HG02973 (cell line): Measurements from ENCODE around the gene TSPAN9.

Experiments
- ATAC-seq: cut with Tn5 transposase; IDR thresholded peaks from one replicate; pipeline ENCODE4 v1.9.1; 2021; ENCODE audit warnings: moderate library complexity; ENCODE audit not compliant: unreplicated experiment

TSPAN9 gene

DNA sequence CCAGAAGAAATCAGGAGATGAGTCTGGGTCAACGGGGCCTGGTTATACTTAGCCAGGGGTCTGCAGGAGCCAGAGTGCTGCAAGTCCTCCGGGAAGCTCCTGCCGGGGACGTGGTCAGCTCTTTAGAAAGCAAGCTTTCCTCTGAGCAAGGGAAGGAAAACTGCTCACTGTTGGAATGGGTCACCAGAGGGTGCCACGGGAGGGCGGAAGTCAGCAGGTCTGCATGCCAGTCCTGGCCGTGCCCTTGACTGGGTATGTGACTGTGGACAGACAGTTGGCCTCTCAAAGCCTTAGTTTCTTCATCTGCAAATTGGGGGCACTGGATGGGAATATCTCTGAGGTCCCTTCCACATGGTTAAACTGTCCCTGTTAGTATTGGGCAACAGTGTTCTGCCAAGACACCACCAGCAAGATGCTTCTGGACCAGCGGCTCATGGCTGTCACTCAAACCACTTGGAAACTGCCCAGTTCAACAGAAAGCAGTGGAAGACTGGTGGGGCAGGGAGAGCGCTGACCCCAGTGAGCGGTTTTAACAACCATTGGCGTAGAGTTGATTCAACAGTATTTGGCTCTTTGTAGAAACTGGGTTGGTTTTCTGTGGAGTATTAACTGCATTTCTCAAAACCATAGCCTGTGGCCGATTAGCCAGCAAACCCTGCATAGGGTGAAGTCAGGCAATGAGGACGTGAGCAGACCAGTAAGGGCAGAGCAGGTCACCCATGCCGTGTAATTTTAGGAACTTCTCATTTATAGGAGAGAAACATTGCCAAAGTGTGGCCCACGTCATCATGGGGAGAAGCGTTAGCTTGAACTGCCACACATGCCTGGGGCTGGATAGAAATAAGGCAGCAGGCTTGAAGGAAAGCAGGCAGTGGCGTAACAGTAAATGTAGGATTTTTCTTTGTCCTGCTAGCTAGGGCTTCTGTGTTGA, 249.9 kb downstream of the TSPAN9 start:
- no peak for ATAC-seq

DNA sequence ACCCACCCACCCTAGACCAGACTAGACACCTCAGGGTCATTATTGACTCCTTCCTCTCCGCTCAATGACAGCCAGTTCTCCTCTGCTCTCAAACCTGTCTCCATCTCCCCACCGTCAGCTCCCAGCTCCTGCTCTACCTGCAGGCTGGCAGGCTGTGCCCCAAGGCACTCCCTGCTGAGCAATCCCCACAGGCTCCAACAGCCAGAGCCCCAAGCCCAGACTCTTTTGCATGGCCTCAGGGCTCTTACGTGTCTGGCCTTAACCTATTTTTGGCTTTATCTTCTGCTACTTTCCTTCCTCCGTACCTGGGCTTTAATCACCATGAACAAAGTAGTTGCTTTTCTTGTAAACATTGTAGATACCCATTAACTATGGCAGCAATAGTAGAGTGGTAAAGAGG, 250.9 kb downstream of the TSPAN9 start:
- no peak for ATAC-seq

DNA sequence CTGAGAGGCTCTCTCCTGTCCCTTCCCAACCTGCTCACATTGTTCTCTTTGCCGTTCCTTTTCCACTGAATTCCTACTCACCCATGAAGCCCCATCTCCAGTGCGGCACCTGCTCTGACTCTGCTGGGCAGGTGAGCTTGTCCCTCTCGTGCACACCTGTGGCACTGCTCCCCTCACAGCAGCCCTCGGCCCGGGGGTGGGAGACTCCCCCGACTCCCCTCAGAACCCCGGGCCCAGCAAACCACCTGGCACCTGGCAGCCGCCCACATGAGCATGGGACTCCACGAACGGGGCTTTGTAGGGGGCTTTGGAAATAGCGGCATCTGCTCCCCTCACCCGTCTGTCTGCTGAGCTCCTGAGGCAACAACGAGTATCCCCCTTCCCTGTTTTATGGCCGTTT, 251.4 kb downstream of the TSPAN9 start:
- ATAC-seq: no peak

DNA sequence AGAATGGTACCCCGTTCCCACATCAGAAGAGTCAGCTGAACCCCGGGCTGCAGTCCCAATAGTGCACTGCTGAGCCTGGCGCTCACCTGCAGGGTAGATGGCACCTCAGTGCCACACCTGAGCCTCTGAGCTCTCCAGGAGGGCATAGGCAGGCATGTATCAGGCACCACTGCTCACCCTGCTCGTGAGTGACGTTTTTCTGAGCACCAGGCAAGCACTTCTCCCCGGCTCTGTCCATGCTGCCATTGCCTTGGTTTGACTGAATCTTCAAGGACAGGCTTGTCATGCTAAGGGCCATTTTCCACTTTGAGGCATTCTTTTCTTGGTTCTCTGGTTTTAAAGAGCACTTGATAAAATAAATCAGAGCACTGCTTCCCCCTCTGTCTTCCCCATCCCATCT, 252.2 kb downstream of the TSPAN9 start:
- no peak for ATAC-seq

DNA sequence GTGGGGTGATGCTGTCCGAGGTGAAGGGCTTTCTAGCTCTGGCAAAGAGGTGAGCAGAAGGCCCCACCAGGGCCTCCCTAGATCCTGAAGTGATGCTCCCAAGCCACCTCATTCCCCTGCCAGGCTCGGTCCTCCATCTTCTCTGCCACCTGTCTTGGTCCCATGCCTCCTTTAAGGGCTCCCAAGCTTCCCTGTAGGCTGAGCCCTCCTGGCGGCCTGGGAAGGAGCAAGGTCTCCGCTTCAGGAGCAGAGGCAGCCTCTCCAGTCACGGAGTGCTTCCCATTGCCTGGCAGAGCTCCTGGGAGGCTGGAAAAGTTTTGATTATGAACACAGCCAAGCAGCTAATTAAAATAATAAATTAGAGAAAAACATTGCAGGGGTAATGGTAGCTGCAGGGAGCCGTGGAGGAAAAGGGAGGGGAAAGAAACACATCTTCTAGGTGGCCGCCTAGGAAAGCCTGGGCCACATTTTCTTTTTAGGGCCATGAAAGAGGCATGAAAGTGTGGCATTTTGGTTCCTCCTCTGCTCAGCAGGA, 253.9 kb downstream of the TSPAN9 start:
- ATAC-seq: no peak

DNA sequence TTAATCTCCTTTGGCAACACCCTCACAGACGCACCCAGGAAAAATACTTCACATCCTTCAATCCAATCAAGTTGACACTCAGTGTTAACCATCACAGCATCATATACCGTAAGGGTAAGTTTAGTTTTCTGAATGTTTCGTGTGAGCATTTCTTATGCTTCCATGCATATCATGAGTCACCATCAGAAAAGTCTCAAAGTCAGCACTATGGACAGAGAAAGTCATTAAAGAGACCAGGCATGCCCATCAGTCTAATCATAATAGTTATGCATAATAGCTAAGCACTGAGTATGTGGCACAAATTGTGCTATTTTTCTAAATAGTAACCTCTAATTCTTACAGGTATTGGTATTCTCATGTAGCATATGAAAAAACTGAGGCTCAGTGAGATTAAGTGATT, 255.0 kb downstream of the TSPAN9 start:
- no peak for ATAC-seq

DNA sequence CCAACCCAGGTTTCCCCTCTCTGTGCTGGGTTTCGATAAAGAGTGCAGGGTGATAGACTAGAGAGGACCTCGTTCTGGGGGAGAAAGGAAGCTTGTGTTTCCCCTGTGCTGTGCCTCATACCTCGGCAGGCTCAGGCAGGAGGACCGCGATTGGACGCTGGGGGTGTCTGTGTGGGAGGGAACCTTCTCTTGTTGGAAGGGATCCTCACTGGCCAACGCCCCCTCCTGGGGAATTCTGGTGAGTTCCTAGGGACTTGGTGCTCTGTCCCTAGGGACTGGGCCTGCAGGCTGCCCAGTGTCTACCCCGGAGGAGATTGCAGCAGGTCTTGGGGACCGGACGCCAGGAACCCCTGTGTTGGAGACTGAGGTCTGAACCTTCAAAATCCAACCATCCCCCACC, 256.4 kb downstream of the TSPAN9 start:
- no peak for ATAC-seq

DNA sequence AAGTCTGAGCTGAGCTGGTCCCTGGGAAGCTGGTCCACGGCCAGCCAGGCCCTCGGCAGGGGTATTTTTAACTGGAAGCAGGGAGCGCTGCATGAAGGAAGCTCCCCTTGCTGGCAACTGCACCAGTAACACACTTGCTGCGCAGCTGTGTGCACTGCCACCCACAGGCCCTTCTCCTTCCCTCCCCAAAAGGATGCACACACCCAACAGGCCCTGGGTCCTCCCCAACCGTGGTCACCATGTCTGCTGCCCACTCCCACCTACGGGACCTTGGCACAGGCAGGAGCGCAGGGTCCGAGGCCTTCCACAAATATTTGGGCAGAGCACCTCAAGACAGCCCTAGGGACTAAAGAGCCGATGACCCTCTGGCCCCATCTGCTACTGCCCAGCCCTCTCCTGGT, 256.8 kb downstream of the TSPAN9 start:
- ATAC-seq: no peak

DNA sequence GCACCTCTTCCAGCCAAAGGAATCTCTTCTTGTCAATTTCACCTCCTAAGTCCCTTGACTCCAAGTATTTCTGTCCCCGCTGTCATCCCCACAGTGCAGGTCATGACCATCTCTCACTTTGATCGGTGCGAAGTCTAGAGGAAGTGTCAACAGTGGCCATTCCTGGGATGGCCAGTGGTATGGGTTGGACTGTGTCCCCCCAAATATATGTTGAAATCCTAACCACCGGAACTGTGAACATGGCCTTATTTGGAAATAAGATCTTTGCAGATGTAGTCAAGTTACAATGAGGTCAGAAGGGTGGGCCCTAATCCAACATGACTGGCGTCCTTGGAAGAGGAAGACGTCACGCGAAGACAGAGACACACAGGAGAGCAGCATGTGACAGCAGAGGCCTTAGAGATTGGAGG, 257.9 kb downstream of the TSPAN9 start:
- ATAC-seq: no peak
